Transverse colon (tissue), 4 donors: ENCODE data around the gene SF3A1.

Source experiments
- CTCF ChIP-seq, 5 experiments: fragments of 200-600 bp in 3 of 5; fragments of 450-650 bp in 2 of 5; sonication (generic) in 3 of 5; IDR thresholded peaks; 1 replicate in 2 of 5; 2 replicates in 3 of 5; pipeline ENCODE4 v1.5.1; 2016 to 2017; ENCODE audit warnings: antibody characterized with exemption in 5 of 5, inconsistent platforms in 3 of 5, mild to moderate bottlenecking in 2 of 5, moderate library complexity in 1 of 5
- POLR2A ChIP-seq: fragments of 450-650 bp; IDR thresholded peaks from one replicate; pipeline ENCODE4 v1.6.1; 2016; ENCODE audit warnings: antibody characterized with exemption, mild to moderate bottlenecking, moderate library complexity
- POLR2AphosphoS5 ChIP-seq, 3 donors: sonication (generic); formaldehyde crosslinking; IDR thresholded peaks; one replicate each; pipeline ENCODE4 v1.6.1; 2016; ENCODE audit warnings: antibody characterized with exemption in 3 of 3

GRCh38 chr22:30348404-30348803, 8.3 kb downstream of the SF3A1 start:
- TF ChIP-seq CTCF (IDR thresholded peaks at IDR 0.05) (no peak), POLR2A (no peak), POLR2AphosphoS5 (IDR thresholded peaks at IDR 0.05) (no peak)
